ENCODE results near the gene OPN1SW. TPM values are rescaled to one million over a fixed set of nuclear protein-coding genes. Genes with fewer than 3 reads are reported as not detected.

OPN1SW gene
- total RNA-seq, 1 donor from 2014 or later, result not detected

- Mint-ChIP-seq H3K4me1 (ENCODE audit: low read depth, unreplicated experiment) (peaks cover 8% of the 10 kb centered on the region), H3K27ac (ENCODE audit: unreplicated experiment) (no peak overlapping the region), H3K27me3 (ENCODE audit: unreplicated experiment) (peaks cover 6% of the 10 kb centered on the region), H3K36me3 (ENCODE audit: unreplicated experiment) (no peaks in the 10 kb centered on the region), H3K9me3 (ENCODE audit: unreplicated experiment) (peaks cover 8% of the 10 kb centered on the region), H3K4me3 (ENCODE audit: unreplicated experiment) (no peak overlapping the region)
- no peak for DNase-seq
- no peak for TF ChIP-seq CTCF (IDR thresholded peaks at IDR 0.05; ENCODE audit: partially characterized antibody, unreplicated experiment)
These were observed 42.3 kb downstream of the OPN1SW start for GRCh38 chr7:128733278-128733645.

DNA sequence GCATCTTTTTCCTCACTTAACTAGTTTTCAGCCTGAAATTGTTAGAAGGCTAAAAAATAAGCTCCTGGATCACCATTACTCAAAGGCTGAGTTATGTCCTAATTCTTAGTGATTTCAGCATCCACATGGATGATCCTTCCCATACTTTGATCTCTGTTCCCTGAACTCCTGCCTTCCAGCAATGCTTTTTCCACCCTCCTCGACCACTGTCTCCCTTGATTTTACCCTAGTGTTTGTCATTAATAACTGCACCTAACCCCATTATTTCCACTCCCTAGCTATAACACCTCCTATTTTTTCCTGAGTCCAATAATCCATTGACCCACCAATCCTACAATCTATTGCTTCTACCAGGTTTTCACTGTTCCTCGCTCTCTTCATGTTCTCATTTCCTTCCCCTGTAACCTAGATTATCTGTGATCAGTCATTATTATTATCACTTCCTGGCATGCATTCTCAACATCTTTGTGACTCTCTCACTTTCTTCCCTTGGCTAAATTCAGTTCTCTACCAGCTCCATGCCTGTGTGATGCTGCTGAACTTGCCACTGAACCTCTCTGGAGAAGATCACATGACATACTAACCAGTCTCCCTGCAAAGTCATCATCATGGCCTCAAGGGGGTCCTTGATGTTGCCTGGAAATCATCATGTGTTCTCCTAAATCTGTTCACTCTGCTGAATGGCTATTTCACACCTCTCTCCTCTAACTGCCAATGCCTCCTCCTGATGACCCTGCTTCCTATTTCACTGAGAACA lies 42.9 kb downstream of the OPN1SW start:
- peaks cover 8% of the 10 kb centered on the region for H3K9me3 Mint-ChIP-seq (ENCODE audit: unreplicated experiment)
- no peak overlapping the region for H3K4me3 Mint-ChIP-seq (ENCODE audit: unreplicated experiment)
- no peak for TF ChIP-seq CTCF (IDR thresholded peaks at IDR 0.05; ENCODE audit: partially characterized antibody, unreplicated experiment)

GRCh38 chr7:128731184-128731583 lies 44.4 kb downstream of the OPN1SW start:
- Mint-ChIP-seq H3K36me3 (ENCODE audit: unreplicated experiment) (no peaks in the 10 kb centered on the region), H3K27ac (ENCODE audit: unreplicated experiment) (no peak overlapping the region), H3K4me1 (ENCODE audit: low read depth, unreplicated experiment) (peaks cover 4% of the 10 kb centered on the region), H3K4me3 (ENCODE audit: unreplicated experiment) (no peak overlapping the region), H3K9me3 (ENCODE audit: unreplicated experiment) (peaks cover 6% of the 10 kb centered on the region), H3K27me3 (ENCODE audit: unreplicated experiment) (peaks cover 6% of the 10 kb centered on the region)
- DNase-seq, result no peak
- no peak for TF ChIP-seq CTCF (IDR thresholded peaks at IDR 0.05; ENCODE audit: partially characterized antibody, unreplicated experiment)

More for the DNA sequence above, 42.9 kb downstream of the OPN1SW start:
- Mint-ChIP-seq H3K36me3 (ENCODE audit: unreplicated experiment) (no peaks in the 10 kb centered on the region), H3K4me1 (ENCODE audit: low read depth, unreplicated experiment) (peaks cover 8% of the 10 kb centered on the region), H3K27ac (ENCODE audit: unreplicated experiment) (no peak overlapping the region), H3K27me3 (ENCODE audit: unreplicated experiment) (peaks cover 6% of the 10 kb centered on the region)
- DNase-seq, result no peak

DNA sequence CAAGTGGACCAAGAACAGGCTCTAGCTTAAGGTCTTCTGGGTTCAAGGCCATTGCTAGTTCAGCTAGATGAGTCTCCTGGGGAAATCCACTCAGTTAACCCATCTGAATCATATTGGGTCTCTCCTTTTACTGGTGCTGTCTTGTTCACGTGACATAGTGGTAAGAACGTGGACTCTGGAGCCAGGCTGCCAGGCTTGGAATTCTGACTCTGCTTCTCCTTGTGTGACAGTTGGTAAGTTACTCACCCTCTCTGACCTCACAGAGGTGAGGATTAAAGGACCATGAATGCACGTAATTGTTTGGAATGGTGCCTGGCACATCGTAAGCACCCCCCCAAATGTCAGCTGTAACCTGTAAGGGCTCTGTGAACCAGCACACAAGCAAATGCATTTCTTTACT lies 46.1 kb downstream of the OPN1SW start:
- no peak for DNase-seq
- TF ChIP-seq CTCF (IDR thresholded peaks at IDR 0.05; ENCODE audit: partially characterized antibody, unreplicated experiment), result no peak
- Mint-ChIP-seq H3K4me1 (ENCODE audit: low read depth, unreplicated experiment) (peaks cover 2% of the 10 kb centered on the region), H3K36me3 (ENCODE audit: unreplicated experiment) (no peaks in the 10 kb centered on the region), H3K27me3 (ENCODE audit: unreplicated experiment) (peaks cover 6% of the 10 kb centered on the region), H3K4me3 (ENCODE audit: unreplicated experiment) (no peak overlapping the region), H3K27ac (ENCODE audit: unreplicated experiment) (no peak overlapping the region), H3K9me3 (ENCODE audit: unreplicated experiment) (peaks cover 4% of the 10 kb centered on the region)

GRCh38 chr7:128728598-128728997 lies 47.0 kb downstream of the OPN1SW start:
- Mint-ChIP-seq H3K4me3 (ENCODE audit: unreplicated experiment) (no peak overlapping the region), H3K27me3 (ENCODE audit: unreplicated experiment) (peaks cover 6% of the 10 kb centered on the region), H3K27ac (ENCODE audit: unreplicated experiment) (no peak overlapping the region), H3K4me1 (ENCODE audit: low read depth, unreplicated experiment) (peaks cover 2% of the 10 kb centered on the region), H3K36me3 (ENCODE audit: unreplicated experiment) (no peaks in the 10 kb centered on the region), H3K9me3 (ENCODE audit: unreplicated experiment) (peaks cover 4% of the 10 kb centered on the region)
- no peak for DNase-seq
- TF ChIP-seq CTCF (IDR thresholded peaks at IDR 0.05; ENCODE audit: partially characterized antibody, unreplicated experiment), result no peak

Measured in glutamatergic neuron (in vitro differentiated cells).